ENCODE results near the gene CAMTA1. TPM values are rescaled to one million over a fixed set of nuclear protein-coding genes. Genes with fewer than 3 reads are reported as not detected.

CAMTA1 gene
- total and polyA plus RNA-seq, 2 donors = 53.3 to 115 TPM

DNA sequence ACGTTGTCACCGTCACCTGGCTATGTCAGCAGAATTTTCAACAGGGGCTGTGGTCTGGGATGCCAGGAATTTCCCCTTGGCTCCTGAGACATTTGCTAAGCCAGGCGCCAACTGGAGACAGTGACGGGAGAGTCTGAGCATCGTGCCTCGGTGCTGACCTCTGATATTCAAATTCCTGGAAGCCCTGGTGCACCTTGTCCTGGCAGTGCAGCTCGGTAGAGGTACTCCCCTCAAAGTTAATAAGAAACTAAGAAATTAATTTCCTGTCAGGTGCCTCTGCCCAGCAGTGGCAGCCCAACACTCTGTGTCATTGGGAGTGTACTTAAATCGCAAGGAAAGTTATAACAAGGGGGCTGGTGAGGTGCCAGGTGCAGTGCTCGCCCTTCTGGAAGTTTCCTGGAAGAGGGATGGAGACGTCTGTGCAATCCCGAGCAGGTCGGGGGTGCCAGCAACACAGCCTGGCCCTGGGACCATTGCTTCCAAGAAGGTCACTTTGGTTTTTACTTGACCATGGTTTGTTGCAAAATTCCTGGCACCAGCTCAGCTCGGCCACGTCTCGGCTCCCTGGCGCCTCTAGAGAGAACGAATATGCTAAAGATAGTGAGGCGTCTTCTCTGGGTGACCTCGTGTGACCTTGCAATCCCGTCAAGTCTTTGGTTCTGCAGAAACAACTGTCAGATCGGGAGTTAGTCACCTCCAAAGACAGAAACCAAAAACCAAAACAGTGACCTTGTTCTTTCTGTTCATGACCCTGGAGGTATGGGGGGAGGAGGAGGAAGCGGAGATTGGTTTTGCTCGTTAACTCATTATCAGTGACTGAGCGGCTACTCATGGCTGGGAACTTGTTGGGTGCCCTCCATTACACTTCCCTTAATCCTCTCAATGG, 836.3 kb downstream of the CAMTA1 start:
- no peaks in the 10 kb centered on the region for H3K36me3 ChIP-seq (ENCODE audit: insufficient read depth)
- no peak overlapping the region for H3K27ac ChIP-seq (ENCODE audit: low read depth)
- H3K4me1 ChIP-seq (ENCODE audit: insufficient read depth) = no peaks in the 10 kb centered on the region
- WGBS = 46% methylated on average over 24 of the region's 24 CpGs
- no peak for DNase-seq (ENCODE audit: extremely low spot score)
- no peak overlapping the region for H3K4me3 ChIP-seq (ENCODE audit: low read depth, low read length)

DNA sequence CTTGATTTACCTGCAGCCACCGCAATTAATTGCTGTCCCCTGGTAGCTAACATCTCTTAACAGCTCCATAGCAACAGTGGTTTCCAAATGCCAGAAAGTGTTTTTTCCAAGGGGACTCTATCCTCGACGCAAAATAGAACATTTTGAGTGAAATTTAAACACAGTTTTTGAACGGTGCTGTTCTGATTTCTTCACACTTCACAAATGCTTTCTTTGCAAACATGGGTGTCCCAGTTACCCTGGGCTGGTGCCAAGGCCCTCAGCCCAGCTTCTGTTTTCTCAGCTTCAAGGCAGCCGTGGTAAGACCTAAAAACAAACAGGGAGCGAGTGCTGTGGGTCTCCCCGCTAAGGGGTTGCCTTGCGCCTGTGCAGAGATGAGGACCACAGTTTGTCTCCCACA, 838.6 kb downstream of the CAMTA1 start:
- WGBS = 82% methylated on average over 8 of the region's 8 CpGs

DNA sequence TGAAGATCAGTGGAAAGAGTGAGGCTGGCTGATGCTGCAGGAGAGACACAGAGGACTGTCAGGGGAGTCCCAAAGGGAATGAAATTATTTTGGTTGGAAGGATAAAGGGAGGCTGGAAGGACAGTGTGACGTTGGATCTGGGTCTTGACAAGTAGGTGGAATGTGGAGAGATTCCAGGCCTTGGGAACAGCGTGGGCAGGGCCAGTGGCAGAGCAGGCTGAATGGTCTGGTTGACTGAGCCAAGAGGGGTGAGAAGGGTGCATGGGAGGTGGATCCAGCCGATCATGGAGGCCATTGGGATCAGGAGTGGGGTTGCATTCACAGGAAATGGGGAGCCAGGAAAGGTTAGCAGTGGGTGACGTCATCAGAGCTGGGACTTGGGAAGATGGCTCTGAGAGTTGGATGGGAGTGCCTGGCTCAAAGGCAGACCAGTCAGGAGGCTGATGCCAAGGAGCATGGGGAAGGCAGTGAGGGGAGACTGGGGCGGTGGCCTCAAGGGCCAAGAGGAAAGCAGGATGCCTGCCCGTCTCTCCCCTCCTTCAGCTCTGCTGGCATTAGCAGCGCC, 839.6 kb downstream of the CAMTA1 start:
- no peak for DNase-seq (ENCODE audit: extremely low spot score)
- WGBS = 71% methylated on average over 7 of the region's 7 CpGs
- H3K36me3 ChIP-seq (ENCODE audit: insufficient read depth) = no peaks in the 10 kb centered on the region
- H3K4me3 ChIP-seq (ENCODE audit: low read depth, low read length) = no peak overlapping the region
- no peaks in the 10 kb centered on the region for H3K4me1 ChIP-seq (ENCODE audit: insufficient read depth)
- no peak overlapping the region for H3K27ac ChIP-seq (ENCODE audit: low read depth)

More for the DNA sequence above, 838.6 kb downstream of the CAMTA1 start:
- Histone ChIP-seq H3K4me1 (ENCODE audit: insufficient read depth) (no peaks in the 10 kb centered on the region), H3K36me3 (ENCODE audit: insufficient read depth) (no peaks in the 10 kb centered on the region), H3K27ac (ENCODE audit: low read depth) (no peak overlapping the region), H3K4me3 (ENCODE audit: low read depth, low read length) (no peak overlapping the region)
- no peak for DNase-seq (ENCODE audit: extremely low spot score)

DNA sequence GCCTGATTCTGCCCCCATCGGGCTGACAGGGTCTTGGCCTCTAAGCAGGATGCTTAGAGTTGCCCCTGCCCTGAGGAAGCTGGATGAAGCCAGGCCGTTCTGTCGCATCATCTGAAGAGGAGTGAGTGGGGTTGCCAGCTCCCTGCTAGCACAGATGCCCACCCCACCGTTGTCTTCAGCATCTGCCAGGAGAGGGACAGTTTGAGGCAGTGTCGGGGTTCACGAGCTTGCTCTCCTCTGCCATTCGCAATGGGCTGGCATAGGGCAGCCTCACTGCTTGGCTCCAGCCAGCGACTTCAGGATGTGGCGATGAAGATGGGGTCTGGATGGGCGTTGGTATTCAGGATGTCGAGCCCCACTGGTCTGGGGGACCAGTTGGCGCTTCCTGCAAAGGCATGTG, 840.1 kb downstream of the CAMTA1 start:
- no peaks in the 10 kb centered on the region for H3K4me1 ChIP-seq (ENCODE audit: insufficient read depth)
- no peak overlapping the region for H3K27ac ChIP-seq (ENCODE audit: low read depth)
- WGBS = 84% methylated on average over 12 of the region's 12 CpGs
- H3K36me3 ChIP-seq (ENCODE audit: insufficient read depth) = no peaks in the 10 kb centered on the region
- DNase-seq (ENCODE audit: extremely low spot score) = no peak
- no peak overlapping the region for H3K4me3 ChIP-seq (ENCODE audit: low read depth, low read length)

DNA sequence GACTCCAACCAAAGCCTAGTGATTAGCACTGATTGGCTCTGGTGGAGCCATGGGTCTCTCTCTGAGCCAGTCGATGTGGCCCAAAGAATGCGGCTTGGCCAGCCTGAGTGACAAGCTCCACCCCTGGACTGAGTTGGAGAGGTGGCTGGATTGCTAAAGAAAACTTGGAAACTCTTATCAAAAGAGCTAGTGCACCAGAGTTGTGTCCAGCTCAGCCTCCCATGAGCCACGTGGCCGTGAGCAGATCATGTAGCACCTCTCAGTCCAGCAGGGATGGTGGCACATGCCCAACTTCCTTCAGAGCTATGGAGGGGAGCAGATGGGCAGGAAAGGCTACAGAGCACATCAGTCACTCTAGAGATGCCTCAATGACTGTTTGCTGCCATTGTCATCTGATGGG, 843.0 kb downstream of the CAMTA1 start:
- DNase-seq (ENCODE audit: extremely low spot score) = no peak
- Histone ChIP-seq H3K4me1 (ENCODE audit: insufficient read depth) (no peaks in the 10 kb centered on the region), H3K36me3 (ENCODE audit: insufficient read depth) (no peaks in the 10 kb centered on the region), H3K27ac (ENCODE audit: low read depth) (no peak overlapping the region), H3K4me3 (ENCODE audit: low read depth, low read length) (no peak overlapping the region)
- 69% methylated on average over 4 of the region's 4 CpGs for WGBS

DNA sequence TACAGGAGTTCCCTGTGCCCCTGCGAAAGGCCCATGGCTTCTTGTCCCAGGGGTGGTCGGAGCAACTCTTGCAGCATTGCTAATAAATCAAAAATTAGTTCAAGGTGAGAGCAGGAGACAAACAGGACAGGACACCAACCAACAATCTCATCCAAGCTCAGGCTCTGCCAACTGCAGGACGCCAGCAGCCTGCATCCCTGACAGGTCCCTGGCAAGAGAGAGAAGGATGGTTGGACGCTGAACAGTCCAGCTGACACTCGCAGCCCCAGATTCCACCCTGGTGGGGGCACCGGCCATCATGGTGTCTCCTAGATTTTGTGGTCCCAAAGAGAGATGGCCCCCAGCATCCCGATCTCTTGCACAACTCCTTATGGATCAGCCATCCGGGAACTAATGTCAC, 843.8 kb downstream of the CAMTA1 start:
- Histone ChIP-seq H3K36me3 (ENCODE audit: insufficient read depth) (no peaks in the 10 kb centered on the region), H3K27ac (ENCODE audit: low read depth) (no peak overlapping the region), H3K4me3 (ENCODE audit: low read depth, low read length) (no peak overlapping the region), H3K4me1 (ENCODE audit: insufficient read depth) (no peaks in the 10 kb centered on the region)
- 71% methylated on average over 8 of the region's 8 CpGs for WGBS
- DNase-seq (ENCODE audit: extremely low spot score) = no peak

DNA sequence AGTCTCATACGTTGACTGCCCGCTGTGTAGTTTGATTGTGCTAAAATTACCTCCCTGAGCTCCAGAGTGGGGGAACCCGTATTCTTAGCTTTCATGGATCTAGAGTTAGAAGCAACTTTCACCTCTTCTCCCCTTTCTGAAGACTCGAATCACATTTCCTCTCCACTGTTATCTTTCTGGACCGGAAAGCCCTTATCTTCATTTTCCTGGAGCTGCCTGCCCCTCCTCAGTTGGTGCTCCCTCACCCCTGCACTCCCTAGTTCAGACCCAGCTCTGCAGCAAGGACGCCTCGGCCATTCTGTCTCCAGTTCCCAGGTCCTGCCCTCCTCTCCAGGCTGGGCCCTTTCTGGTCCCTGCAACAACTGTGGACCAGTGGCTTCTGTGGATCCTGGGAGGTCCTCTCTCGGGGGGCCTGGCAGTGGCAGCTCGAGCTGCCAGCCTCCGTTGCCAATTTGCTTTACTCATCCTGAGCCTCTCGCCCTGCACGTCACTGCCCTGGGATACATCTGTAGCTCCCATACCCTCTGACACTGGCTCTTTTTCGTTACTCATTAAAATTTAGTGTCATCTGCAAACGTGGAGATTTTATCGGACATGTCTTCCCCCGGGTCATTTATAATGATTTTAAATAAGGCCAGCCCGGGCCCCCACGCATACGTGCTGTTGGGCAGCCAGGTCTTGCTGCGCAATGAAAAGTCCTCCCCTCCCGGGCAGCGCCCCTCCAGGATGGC, 844.4 kb downstream of the CAMTA1 start:
- Histone ChIP-seq H3K27ac (ENCODE audit: low read depth) (no peak overlapping the region), H3K4me3 (ENCODE audit: low read depth, low read length) (no peak overlapping the region), H3K4me1 (ENCODE audit: insufficient read depth) (no peaks in the 10 kb centered on the region), H3K36me3 (ENCODE audit: insufficient read depth) (no peaks in the 10 kb centered on the region)
- DNase-seq (ENCODE audit: extremely low spot score) = no peak
- WGBS = 66% methylated on average over 22 of the region's 22 CpGs

DNA sequence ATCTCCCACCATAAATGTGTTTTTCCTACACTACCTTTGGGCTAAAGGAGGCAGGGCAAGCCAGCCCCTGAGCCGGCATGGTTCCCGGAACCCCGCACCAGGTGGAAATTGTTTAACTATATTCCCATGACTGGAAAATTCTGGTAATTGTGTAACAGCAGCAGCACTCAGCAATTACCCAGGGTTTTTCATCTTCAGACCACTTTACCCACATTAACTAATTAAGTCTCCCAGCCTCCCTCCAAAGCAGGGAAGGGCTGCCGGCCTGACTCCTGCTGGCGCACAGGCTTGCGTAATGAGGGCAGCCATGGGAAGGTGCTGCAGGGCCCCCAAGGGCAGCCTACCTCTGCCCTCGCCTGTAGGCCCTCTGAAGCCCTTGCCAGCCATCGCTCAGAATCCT, 845.1 kb downstream of the CAMTA1 start:
- DNase-seq (ENCODE audit: extremely low spot score) = no peak
- 75% methylated on average over 8 of the region's 8 CpGs for WGBS

DNA sequence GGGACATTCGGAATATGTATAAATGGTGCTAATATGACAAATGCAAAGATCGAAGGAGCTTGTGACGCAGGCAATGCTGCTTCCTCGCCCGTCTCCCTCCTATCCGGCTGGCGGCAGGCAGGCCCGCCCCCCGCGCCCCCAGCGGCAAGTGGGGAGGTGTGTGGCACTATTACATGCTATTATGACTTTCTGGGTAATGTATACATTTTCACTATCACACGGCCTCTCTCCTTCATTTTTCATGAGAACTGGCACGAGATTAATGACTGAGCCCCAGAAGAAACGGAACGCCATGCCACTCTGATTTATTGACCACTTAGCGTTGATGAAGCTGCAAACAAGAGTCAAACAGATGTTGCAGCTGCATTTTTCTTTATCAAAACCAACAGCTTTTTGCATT, 846.9 kb downstream of the CAMTA1 start:
- Histone ChIP-seq H3K4me3 (ENCODE audit: low read depth, low read length) (no peak overlapping the region), H3K4me1 (ENCODE audit: insufficient read depth) (no peaks in the 10 kb centered on the region), H3K36me3 (ENCODE audit: insufficient read depth) (no peaks in the 10 kb centered on the region), H3K27ac (ENCODE audit: low read depth) (no peak overlapping the region)
- WGBS = 59% methylated on average over 16 of the region's 16 CpGs
- no peak for DNase-seq (ENCODE audit: extremely low spot score)

More for the DNA sequence above, 845.1 kb downstream of the CAMTA1 start:
- no peaks in the 10 kb centered on the region for H3K4me1 ChIP-seq (ENCODE audit: insufficient read depth)
- no peak overlapping the region for H3K27ac ChIP-seq (ENCODE audit: low read depth)
- no peak overlapping the region for H3K4me3 ChIP-seq (ENCODE audit: low read depth, low read length)
- no peaks in the 10 kb centered on the region for H3K36me3 ChIP-seq (ENCODE audit: insufficient read depth)

DNA sequence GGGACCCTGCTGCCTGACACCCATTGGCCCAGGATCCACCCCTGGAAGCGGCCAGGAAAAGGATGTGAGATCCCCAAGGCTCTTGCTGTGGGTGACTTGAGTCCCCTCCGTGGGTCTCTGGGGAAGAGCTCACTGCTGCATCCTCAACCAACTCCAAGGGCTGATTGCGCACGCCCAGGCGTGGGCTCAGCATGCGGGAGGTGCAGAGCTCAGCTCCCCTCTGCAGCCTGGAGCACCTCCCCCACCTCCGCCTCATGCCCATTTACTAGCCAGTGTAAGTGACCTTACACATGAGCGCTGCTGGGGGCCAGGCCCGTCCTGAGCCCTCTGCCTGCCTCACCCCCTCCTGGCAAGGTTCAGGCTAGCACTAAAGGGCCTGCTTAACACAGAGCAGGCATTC, 847.4 kb downstream of the CAMTA1 start:
- Histone ChIP-seq H3K36me3 (ENCODE audit: insufficient read depth) (no peaks in the 10 kb centered on the region), H3K4me3 (ENCODE audit: low read depth, low read length) (no peak overlapping the region), H3K4me1 (ENCODE audit: insufficient read depth) (no peaks in the 10 kb centered on the region), H3K27ac (ENCODE audit: low read depth) (no peak overlapping the region)
- no peak for DNase-seq (ENCODE audit: extremely low spot score)
- WGBS = 77% methylated on average over 9 of the region's 9 CpGs

DNA sequence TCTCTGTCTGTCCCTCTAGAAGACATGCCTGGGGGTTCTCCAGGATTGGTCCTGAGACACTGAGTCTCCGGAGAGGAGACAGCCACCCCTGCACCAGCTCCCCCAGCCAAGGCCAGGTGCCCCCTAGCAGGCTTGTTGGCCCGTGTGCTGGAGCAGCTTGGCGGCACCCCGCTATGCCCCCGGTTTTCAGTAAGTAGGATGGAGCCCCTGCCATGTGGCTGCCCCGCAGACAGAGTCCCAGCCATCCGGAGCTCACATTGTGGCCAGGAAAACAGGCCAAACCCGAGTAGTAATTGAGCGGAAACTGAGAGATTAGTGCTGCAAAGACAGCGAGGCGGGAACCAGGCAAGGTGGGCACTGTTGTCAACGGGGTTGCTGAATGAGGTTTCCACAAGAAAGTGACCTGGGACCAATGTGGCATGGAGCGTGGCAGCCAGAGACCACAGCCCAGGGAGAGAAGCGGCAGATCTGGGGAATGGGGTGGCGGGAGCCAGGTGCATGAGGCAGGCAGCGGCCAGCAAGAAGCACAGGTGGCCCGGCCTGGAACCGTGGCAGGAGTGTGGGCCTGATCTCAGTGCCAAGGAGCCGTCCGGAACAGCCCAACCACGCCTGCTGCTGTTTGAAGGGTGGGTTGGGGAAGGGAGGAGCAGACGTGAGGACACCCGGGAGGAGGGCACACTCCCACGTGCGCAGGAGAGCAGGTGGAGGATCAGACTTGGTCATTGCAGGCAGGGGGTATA, 848.4 kb downstream of the CAMTA1 start:
- H3K4me3 ChIP-seq (ENCODE audit: low read depth, low read length) = no peak overlapping the region
- H3K27ac ChIP-seq (ENCODE audit: low read depth) = no peak overlapping the region
- DNase-seq (ENCODE audit: extremely low spot score) = no peak
- H3K36me3 ChIP-seq (ENCODE audit: insufficient read depth) = no peaks in the 10 kb centered on the region
- no peaks in the 10 kb centered on the region for H3K4me1 ChIP-seq (ENCODE audit: insufficient read depth)
- 84% methylated on average over 25 of the region's 25 CpGs for whole genome bisulfite sequencing

DNA sequence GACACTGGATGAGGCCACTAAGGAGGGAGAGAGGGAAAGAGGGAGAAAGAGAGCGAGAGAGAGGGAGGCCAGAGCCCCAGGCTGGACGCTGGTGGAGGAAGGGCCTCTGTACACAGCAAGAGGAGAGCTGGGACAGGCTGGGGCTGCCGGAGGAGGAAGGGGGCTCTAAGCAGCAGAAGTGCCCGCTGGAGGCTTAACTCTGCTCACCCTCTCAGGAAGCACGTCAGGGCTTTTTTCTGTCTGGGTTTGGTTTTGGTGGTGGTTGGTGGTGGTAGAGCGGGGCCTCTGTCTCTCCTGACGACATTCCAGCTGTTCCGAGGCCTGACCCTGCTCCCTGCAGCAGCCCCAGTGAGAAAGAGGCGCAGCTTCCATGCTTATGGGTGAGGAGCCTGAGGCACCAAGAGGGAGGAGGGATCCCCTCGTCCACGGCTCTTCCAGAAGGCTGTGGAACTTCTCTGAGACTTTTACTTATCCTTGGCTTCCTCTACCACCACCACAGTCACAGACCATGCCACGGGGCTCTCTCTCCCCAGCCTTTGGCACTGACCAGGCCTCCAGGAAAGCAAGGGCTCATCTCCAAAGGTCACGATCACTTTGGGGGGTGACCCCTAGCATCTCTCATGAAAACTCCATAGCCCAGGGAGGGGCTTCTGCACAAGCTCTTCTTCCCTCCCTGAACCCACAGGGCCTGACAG, 849.4 kb downstream of the CAMTA1 start:
- 73% methylated on average over 13 of the region's 13 CpGs for WGBS
- Histone ChIP-seq H3K36me3 (ENCODE audit: insufficient read depth) (no peaks in the 10 kb centered on the region), H3K4me1 (ENCODE audit: insufficient read depth) (no peaks in the 10 kb centered on the region), H3K4me3 (ENCODE audit: low read depth, low read length) (no peak overlapping the region), H3K27ac (ENCODE audit: low read depth) (no peak overlapping the region)
- DNase-seq (ENCODE audit: extremely low spot score) = no peak
